Head of caudate nucleus (tissue), 42 donors: ENCODE data around the gene LINC00237.

Experiments used
- DNase-seq, 42 donors: peaks; one replicate each; pipeline versions ENCODE4 v3.0.0 to v3.0.0-alpha.2; 2020 to 2021; ENCODE audit warnings: mixed read lengths in 7 of 42
- intact Hi-C: fragments of 100-400 bp; cut with DNase I; formaldehyde crosslinking; loops from one replicate; pipeline ENCODE4 v1.15.0; 2022

Gene LINC00237

DNA sequence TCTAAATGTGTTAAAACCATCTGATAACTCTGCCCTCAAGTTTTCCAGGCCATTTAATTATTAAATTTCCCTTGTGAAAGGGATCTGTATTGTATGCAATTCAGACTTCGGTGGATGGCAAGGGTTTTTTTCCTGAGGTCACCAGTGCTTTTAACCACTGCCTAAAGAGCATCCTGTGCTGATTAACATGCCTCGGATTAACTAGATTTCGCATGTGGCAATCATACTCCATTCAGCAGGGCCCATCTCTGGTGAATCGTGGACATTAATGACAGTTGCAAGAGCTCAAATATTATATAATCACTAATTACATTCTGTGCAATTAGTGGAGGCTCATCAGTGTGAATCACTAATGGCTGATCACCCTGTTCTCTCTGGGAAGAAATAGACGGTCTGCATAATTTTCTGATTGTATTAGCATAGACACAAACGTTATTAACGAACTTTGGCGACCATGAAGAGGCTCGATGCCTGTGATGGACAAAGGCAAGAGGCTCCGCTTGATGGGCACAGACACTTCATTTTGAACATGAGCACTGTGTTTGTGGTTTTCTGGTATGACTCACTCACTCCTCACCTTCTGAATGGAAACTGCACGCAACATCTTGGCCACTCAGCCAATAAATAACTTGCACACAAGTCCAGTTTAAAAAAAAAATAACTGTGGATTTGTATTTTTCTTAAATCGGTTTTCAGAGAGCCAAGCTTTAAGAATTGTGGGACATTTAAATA, 31.4 kb downstream of the LINC00237 start:
- intact Hi-C loops: no loop called here
- no peak for DNase-seq

DNA sequence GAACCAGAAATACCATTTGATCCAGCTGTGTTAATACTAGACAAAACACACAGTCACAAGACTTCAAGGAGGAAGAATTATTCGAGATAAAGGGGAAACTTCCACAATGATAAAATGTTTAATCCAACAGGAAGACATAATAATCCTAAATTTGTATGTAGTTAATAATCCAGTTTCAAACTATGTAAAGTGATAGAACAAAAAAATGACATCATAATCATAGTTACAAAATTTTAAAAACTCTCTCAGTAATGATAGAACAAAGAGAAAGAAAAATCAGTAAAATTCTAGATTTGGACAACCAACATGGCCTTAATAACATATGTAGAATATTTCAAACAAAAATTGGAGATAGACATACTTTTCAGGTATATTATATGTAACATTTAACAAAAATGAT, 38.9 kb downstream of the LINC00237 start:
- DNase-seq: no peak
- intact Hi-C loops: no loop called here

DNA sequence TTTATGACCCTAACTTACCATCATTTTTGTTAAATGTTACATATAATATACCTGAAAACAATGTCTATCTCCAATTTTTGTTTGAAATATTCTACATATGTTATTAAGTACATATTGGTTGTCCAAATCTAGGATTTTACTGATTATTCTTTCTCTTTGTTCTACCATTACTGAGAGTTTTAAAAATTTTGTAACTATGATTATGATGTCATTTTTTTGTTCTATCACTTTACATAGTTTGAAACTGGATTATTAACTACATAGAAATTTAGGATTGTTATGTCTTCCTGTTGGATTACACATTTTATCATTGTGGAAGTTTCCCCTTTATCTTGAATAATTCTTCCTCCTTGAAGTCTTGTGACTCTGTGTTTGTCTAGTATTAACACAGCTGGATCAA, 41.2 kb downstream of the LINC00237 start:
- intact Hi-C loops: no loop called here
- DNase-seq: no peak

DNA sequence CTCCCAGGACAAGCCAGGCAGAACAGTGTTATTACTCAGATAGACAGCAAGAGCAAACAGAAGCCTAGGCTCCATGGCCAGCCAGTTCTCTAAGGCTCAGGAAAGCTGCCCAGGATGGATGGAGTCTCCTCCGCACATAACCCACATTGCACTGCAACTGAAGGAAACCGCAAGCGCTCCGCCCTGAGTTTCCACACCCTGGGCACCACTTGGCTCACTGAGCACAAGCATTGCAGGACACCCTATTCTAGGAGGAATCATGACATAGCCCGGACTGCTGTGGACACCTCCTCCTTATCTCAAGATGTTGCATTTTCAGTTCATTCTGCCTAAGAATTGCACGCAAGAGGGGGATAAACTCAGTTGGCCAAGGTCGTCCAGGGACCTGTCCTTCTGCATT, 42.9 kb downstream of the LINC00237 start:
- intact Hi-C loops: no loop called here
- DNase-seq: no peak

DNA sequence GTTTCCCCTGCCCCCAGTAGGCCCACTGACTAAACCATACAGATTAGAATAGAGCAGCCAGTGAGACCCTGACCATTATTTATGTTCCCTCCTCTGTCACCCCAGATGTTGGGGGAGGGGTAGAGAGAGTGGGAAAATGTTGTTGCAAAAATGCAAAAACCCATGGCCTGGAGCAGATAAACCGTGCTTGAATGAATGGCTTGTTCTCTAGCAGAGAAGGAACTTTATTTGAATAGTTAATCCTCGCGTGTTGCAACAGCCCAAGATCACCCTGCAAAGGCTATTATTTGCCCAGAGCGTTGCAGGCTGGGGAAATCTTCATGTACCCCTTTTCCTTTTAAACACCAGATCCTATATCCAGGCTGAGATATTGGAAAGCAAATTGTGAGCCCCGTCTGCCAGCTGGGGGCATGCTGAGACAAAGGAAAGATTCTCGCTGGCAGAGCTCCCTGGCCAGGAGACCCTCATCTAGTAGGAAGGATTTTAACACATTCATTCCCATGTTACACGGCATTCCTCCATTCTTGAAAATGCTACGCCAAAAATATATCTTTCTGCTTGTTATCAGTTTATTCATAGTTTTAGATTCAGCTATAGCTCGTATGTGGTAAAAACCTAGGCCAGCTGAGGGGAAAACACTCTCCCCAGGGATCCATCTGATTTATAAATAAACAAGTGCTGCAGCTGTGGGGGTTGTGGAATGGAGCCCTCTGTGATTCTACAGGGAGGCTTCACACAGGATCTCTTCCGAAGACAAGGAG, 53.0 kb downstream of the LINC00237 start:
- intact Hi-C loops: loop anchor here (10.0 kb wide), 1 partner anchor 188 kb away; no protein-coding TSS in a partner anchor
- DNase-seq: peak in 36 of 42 donors; percentile 10 to 76 (median 41)

DNA sequence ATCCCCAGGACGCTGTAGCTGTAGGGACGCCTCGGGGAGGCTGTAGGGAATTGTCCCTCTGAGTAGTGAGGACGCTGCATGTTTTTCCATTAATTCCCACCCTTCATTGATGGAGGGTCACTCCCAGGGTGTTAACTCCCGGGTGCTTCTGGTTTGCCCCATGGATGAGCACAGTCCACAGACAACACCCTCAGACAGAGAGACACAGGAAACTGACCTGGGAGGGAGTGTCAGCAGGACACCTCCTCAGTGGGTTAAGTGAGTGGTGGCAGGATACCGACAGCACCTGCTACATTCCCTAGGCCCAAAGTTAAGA, 53.5 kb downstream of the LINC00237 start:
- DNase-seq: no peak
- intact Hi-C loops: loop anchor here (10.0 kb wide), 1 partner anchor 188 kb away; no protein-coding TSS in a partner anchor

DNA sequence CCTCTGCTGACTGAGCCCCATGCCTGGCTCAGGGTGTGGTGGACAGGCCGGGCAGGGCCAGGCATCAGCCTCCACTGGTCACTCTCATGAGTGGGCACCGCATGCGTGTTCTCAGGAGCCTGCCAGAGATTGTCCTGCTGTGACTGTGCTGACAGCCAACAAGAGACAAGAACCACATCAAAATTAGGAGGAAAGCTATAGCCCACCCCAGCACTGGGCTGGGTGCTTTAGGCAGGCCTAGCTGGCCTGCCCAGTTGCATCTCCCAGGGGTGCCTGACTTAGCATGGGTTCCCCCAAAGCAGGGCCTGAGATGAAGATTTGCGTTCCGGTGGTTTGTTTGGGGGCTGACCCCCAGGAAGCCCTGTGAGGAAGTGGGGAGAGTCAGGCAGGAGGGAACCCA, 53.9 kb downstream of the LINC00237 start:
- DNase-seq: no peak
- intact Hi-C loops: loop anchor here (10.0 kb wide), 1 partner anchor 187 kb away; no protein-coding TSS in a partner anchor

DNA sequence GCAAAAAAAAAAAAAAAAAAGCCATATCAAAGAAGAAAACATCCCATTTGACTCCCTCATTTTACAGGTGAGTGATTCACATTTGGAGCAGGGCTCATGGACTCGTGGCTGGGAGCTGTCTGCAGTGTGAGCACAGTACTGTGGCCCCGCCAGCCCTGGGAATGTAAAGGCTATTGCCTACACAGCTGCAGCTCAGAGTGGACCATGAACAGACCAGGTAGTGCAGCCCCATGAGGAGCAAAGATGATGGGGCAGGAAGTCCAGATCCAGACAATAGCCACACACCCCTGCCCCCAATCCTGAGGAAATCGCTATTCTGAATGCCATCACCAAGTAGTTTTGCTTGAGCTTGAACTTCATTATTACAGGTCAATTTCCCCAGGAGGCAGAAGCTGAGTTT, 55.4 kb downstream of the LINC00237 start:
- intact Hi-C loops: loop anchor here (10.0 kb wide), 1 partner anchor 186 kb away; no protein-coding TSS in a partner anchor
- no peak for DNase-seq

DNA sequence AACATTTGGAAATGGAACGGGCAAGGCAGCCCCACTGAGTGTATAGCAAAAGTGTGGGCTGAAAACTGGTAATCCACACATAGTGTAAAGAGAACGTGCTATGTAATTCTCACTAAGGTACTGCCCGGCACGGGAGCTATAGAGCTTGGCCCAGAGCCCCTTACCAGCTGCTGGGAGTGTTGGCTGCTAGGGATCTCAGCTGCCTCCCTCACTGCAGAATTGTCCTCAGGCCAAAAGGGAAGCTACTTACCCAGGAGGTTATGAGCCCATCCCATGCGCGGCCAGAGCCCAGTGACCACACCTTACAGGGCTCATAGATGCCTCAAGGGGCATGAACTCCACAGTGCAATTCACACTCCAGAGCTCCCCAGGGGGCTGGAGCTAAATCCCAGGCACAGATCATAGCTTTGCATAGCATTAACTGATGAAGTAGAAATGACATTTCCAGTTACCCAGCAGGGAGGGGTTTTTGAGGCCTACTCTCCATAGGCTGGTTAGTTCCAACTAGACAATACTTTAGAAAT, 56.8 kb downstream of the LINC00237 start:
- intact Hi-C loops: no loop called here
- no peak for DNase-seq

DNA sequence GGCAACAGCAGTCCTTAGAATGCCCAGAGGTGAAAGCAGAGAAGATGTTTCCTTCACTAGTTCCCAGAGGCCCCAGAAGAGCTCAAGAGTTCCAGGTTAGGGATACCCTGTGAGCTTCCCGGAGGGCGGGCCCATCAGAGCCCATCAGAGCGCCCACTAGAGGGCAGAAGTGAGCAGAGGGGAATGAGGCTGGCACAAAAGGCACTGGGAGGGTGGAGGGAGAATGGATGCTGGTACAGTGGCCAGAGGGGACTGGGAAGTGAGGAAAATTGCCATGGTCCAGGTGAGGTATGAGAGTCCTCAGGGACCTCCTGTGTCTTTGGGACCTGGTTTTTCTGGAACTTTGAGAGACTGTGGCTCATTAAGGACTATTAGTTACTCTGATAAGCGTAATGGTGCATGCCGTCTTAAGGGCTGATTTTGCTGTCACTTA, 57.3 kb downstream of the LINC00237 start:
- DNase-seq: peak in 33 of 42 donors; percentile 8 to 84 (median 52)
- intact Hi-C loops: no loop called here

DNA sequence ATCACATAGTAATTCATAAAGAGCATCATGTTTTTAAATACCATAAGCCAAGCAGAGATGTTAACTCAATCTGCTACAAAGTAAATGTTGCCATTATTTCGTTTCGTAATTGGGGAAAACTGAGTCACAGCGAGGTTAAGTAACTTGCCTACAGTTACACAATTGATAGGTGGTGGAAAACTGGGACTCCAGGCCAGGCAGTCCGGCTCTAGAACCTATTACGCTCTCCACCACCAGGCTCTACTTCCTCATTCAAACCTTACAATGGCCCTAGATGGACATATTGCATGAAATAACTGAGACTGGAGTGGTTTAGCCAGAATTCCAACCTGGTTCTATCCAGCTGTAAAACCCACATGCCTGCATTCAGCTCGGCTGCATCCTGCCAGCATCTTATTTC, 58.2 kb downstream of the LINC00237 start:
- no peak for DNase-seq
- intact Hi-C loops: no loop called here

DNA sequence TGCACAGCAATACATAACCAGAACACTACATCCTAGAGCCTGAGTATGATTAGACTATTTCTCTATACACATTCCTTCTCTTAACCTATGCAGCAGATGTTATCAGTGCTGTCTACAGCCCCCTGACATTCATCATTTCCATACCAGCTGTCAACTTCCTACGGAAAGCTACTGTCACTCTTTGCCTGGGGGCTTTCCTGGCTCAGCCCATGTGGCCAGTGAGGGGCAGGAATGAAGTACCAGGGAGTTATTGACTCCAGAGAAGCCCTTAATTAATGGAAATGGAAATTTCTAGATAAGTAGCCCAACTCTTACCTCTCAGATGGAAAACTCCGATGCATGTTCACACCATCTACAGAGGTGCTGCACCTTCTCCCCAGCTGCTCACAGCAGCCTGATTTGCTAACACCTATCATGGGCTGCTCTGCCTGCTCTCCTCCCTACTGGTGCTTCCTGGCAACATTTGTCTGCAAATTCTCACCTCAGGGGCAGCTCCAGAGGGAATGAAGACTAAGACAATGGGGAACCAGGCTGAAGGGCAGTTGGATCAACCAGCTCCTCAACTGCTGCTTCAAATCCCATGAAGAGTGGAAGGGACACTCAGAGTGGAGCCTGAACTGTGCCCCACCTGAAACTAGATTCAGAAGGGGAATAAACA, 59.6 kb downstream of the LINC00237 start:
- no peak for DNase-seq
- intact Hi-C loops: no loop called here
